Measurements from ENCODE around the gene GNAS-AS1.

- TF ChIP-seq CTCF (conservative IDR thresholded peaks at IDR 0.05; ENCODE audit: low read depth, low read length), result no peak
- TF ChIP-seq EZH2 (IDR thresholded peaks at IDR 0.05; ENCODE audit: low read length, unreplicated experiment), result no peak
- no peak for TF ChIP-seq EZH2phosphoT487 (IDR thresholded peaks at IDR 0.05; ENCODE audit: borderline replicate concordance, low read length)
Measured at GRCh38 chr20:58794510-58795180, 56.1 kb downstream of the GNAS-AS1 start.
